Left lung (tissue), 10 donors: ENCODE data around the gene CLMN. TPM values are rescaled to one million over a fixed set of nuclear protein-coding genes. Genes with fewer than 3 reads are reported as not detected.

Experiments used
- ATAC-seq: fragments of 200-7000 bp; cut with Tn5 transposase; one replicate; pipeline ENCODE4 v1.9.1; 2020; ENCODE audit warnings: moderate library complexity
- DNase-seq, 4 donors: peaks; one replicate each; pipeline ENCODE4 v3.0.0-alpha.2; 2013 to 2020
- H3K27ac ChIP-seq, 2 donors: fragments of 200-600 bp; sonication (generic) in 1 of 2; one replicate each; pipeline versions ENCODE4 v1.5.0 to v1.8.0; 2020 to 2021
- H3K27me3 ChIP-seq, 2 donors: fragments of 200-600 bp; sonication (generic) in 1 of 2; one replicate each; pipeline versions ENCODE4 v1.5.0 to v1.8.0; 2020 to 2021
- H3K36me3 ChIP-seq, 2 donors: fragments of 200-600 bp; sonication (generic) in 1 of 2; one replicate each; pipeline versions ENCODE4 v1.5.0 to v1.8.0; 2020 to 2021
- H3K4me1 ChIP-seq, 2 donors: fragments of 200-600 bp; one replicate each; pipeline ENCODE4 v1.8.0; 2021
- H3K4me3 ChIP-seq, 2 donors: fragments of 200-600 bp; sonication (generic) in 1 of 2; one replicate each; pipeline versions ENCODE4 v1.5.0 to v1.8.0; 2020 to 2021; ENCODE audit warnings: mild to moderate bottlenecking in 1 of 2
- H3K9me3 ChIP-seq, 2 donors: fragments of 200-600 bp; sonication (generic) in 1 of 2; one replicate each; pipeline versions ENCODE4 v1.5.0 to v1.8.0; 2020 to 2021
- CTCF ChIP-seq, 2 donors: fragments of 200-600 bp; sonication (generic) in 1 of 2; IDR thresholded peaks; one replicate each; pipeline versions ENCODE4 v1.5.0 to v1.8.0; 2021; ENCODE audit warnings: antibody characterized with exemption in 2 of 2
- intact Hi-C, 2 donors: fragments of 100-400 bp; cut with DNase I; formaldehyde crosslinking; loops; one replicate each; pipeline versions ENCODE4 v1.11.2 to v1.14.2; 2022
- polyA plus RNA-seq, 6 donors: library from polyadenylated mRNA; unstranded; fragments of 120-200 nt; gene quantifications; one replicate each; pipeline ENCODE4 v1.2.1, GENCODE V29; 2013; ENCODE audit not compliant: insufficient read length in 6 of 6
- total RNA-seq, 2 donors: library from RNA; stranded (reverse); fragmentation: NEBNext Ultra II Directional; extraction: Animal tissue kit (Norgen Biotek cat#: 25700); gene quantifications; one replicate each; pipeline ENCODE4 v1.2.1, GENCODE V29; 2021
- donor health status: DM: no; HTN: yes; CAD: no.
- donor health status: DM: no; HTN: no; CAD: no.

Gene CLMN
- total and polyA plus RNA-seq, 8 donors, result 10.3 to 30.0 (median 12.6) TPM

- no peak overlapping the region for H3K4me3 ChIP-seq
- ATAC-seq (no peak), DNase-seq (no peak)
- no peaks in the 10 kb centered on the region for H3K27me3 ChIP-seq
- no peaks in the 10 kb centered on the region for H3K36me3 ChIP-seq
- no peak for TF ChIP-seq CTCF (IDR thresholded peaks at IDR 0.05)
- H3K4me1 ChIP-seq, result peaks cover 0 to 85% of the 10 kb centered on the region in 2 donors
- peak overlapping the region in 1 of 2 donors; percentile 60 for H3K27ac ChIP-seq
- no peaks in the 10 kb centered on the region for H3K9me3 ChIP-seq
- intact Hi-C loops, result no loop called here
These were observed 174.9 kb downstream of the CLMN start for GRCh38 chr14:95144849-95145248.

GRCh38 chr14:95143808-95144620 lies 175.7 kb downstream of the CLMN start:
- TF ChIP-seq CTCF (IDR thresholded peaks at IDR 0.05), result no peak
- no peaks in the 10 kb centered on the region for H3K36me3 ChIP-seq

GRCh38 chr14:95142208-95142607 lies 177.5 kb downstream of the CLMN start:
- H3K36me3 ChIP-seq, result no peaks in the 10 kb centered on the region
- no peaks in the 10 kb centered on the region for H3K27me3 ChIP-seq
- ATAC-seq (no peak), DNase-seq (no peak)
- H3K4me1 ChIP-seq, result peaks cover 4 to 88% of the 10 kb centered on the region in 2 donors
- no peak for TF ChIP-seq CTCF (IDR thresholded peaks at IDR 0.05)
- H3K9me3 ChIP-seq, result no peaks in the 10 kb centered on the region
- intact Hi-C loops, result no loop called here
- H3K4me3 ChIP-seq, result no peak overlapping the region
- no peak overlapping the region for H3K27ac ChIP-seq

More at GRCh38 chr14:95143808-95144620, 175.7 kb downstream of the CLMN start:
- DNase-seq (peak in 2 of 4 donors; percentile 13 to 43), ATAC-seq (peak; percentile 59)
- H3K9me3 ChIP-seq, result no peaks in the 10 kb centered on the region
- H3K27ac ChIP-seq, result peak overlapping the region; percentile 60 to 75
- no peaks in the 10 kb centered on the region for H3K27me3 ChIP-seq
- H3K4me3 ChIP-seq, result no peak overlapping the region
- peaks cover 0 to 90% of the 10 kb centered on the region in 2 donors for H3K4me1 ChIP-seq
- intact Hi-C loops, result no loop called here

- intact Hi-C loops, result no loop called here
- ATAC-seq, result no peak
- Histone ChIP-seq H3K4me3 (no peak overlapping the region), H3K27ac (peak overlapping the region in 1 of 2 donors; percentile 58), H3K36me3 (no peaks in the 10 kb centered on the region), H3K9me3 (no peaks in the 10 kb centered on the region), H3K27me3 (no peaks in the 10 kb centered on the region), H3K4me1 (peaks cover 4 to 84% of the 10 kb centered on the region in 2 donors)
- TF ChIP-seq CTCF (IDR thresholded peaks at IDR 0.05), result no peak
- DNase-seq, result no peak
These were observed 178.0 kb downstream of the CLMN start for GRCh38 chr14:95141684-95142083.

GRCh38 chr14:95140060-95140858 lies 179.4 kb downstream of the CLMN start:
- no peak for DNase-seq
- no peaks in the 10 kb centered on the region for H3K9me3 ChIP-seq
- H3K4me3 ChIP-seq, result no peak overlapping the region
- peak; percentile 40 for ATAC-seq
- no peak for TF ChIP-seq CTCF (IDR thresholded peaks at IDR 0.05)
- intact Hi-C loops, result no loop called here
- peaks cover 4 to 79% of the 10 kb centered on the region in 2 donors for H3K4me1 ChIP-seq
- no peaks in the 10 kb centered on the region for H3K36me3 ChIP-seq
- H3K27ac ChIP-seq, result peak overlapping the region in 1 of 2 donors; percentile 58
- H3K27me3 ChIP-seq, result no peaks in the 10 kb centered on the region
